Measurements from ENCODE around the gene ITGA7.

Gene ITGA7

GRCh38 chr12:55728186-55728938, 20.7 kb upstream of the ITGA7 start:
- H3K27ac ChIP-seq: peak overlapping the region; percentile 99
- no peak for TF ChIP-seq CTCF (conservative IDR thresholded peaks at IDR 0.05; ENCODE audit: low read depth)
- POLR2A ChIA-PET (ENCODE audit: low non-redundant PET): no interaction called here
- peak; percentile 55 for DNase-seq (ENCODE audit: low spot score)
- CTCF ChIA-PET: interaction anchor here (0.6 kb wide), 1 partner anchor 55 kb away, joined by 5 read pairs; no protein-coding TSS in a partner anchor

DNA sequence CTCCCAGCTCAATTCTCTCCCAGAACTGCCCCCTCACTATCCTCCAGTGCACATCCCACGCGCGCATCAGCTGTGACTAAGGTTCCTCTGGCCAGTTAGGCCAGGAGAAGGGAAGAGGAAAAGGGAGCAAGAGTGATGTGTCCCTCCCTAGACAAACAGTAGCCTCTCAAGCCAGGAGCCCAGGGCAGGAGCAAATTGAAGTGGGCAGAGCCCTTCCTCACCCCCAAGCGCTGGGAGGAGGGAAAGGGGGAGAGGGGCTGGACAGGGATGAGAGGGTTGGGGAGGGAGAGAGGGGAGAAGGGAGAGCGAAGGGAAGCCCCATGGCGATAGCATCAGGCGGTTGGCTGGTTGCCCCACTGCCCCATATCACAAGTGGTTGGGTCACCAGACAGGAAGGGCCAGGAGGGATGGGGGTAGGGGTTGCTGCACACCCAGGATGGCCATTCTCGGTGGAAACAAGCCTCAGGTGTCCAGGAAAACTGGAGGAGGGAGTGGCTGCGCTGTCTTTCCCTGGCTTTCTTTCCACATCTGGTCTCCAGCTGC, 20.0 kb upstream of the ITGA7 start:
- CTCF ChIA-PET: interaction anchor here (0.6 to 0.7 kb wide), 2 partner anchors 55 to 108 kb away, joined by 5 read pairs; no protein-coding TSS in a partner anchor
- no peak for TF ChIP-seq CTCF (conservative IDR thresholded peaks at IDR 0.05; ENCODE audit: low read depth)
- DNase-seq (ENCODE audit: low spot score): no peak
- POLR2A ChIA-PET (ENCODE audit: low non-redundant PET): no interaction called here
- H3K27ac ChIP-seq: peak overlapping the region; percentile 99

GRCh38 chr12:55726971-55727370, 19.3 kb upstream of the ITGA7 start:
- no peak for TF ChIP-seq CTCF (conservative IDR thresholded peaks at IDR 0.05; ENCODE audit: low read depth)
- DNase-seq (ENCODE audit: low spot score): no peak
- peak overlapping the region; percentile 99 for H3K27ac ChIP-seq
- CTCF ChIA-PET: interaction anchor here (0.7 kb wide), 1 partner anchor 107 kb away, joined by 5 read pairs; no protein-coding TSS in a partner anchor
- POLR2A ChIA-PET (ENCODE audit: low non-redundant PET): no interaction called here

DNA sequence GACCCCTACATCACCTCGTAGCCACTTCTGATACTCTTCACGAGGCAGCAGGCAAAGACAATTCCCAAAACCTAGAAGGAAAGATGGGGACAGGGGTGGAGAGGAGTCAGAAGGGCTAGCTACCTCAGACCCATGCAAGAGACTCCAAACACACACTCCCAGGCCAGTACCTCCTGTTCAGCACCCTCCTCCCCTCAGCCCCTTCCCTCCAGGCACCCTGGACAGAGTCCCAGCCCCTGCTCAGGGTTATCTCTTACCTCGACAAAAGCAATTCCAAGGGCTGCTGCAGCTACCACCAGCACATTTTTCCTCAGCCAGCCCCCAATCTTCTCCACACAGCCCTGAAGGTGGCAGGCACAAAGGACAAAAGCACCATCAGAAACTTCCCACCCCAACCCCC, 17.9 kb upstream of the ITGA7 start:
- POLR2A ChIA-PET (ENCODE audit: low non-redundant PET): no interaction called here
- peak overlapping the region; percentile 99 for H3K27ac ChIP-seq
- no peak for DNase-seq (ENCODE audit: low spot score)
- CTCF ChIA-PET: interaction anchor here (1.3 kb wide), 1 partner anchor 12 kb away, joined by 11 read pairs; no protein-coding TSS in a partner anchor
- TF ChIP-seq CTCF (conservative IDR thresholded peaks at IDR 0.05; ENCODE audit: low read depth): no peak

DNA sequence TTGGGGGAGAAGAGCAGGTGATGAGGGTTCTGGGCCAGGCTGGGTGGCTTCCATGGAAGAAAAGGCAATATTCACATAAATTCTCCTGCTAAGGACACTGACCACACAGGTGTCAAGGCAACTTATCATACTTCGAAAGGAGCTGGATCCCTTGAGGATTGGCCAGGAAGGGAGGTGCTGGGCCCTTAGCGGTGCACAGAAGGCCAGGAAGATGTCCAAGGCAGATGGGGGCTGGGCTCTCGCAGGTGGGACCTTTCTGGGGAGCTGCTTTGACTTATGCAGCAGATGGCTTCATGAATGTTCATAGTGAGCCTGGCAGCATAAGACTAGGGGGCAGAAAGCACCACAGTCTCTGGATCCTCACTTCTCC, 17.2 kb upstream of the ITGA7 start:
- ChIA-PET CTCF (interaction anchor here (0.6 to 1.3 kb wide), 3 partner anchors 13 to 420 kb away, joined by 3 to 11 read pairs (median 3); no protein-coding TSS in a partner anchor), POLR2A (ENCODE audit: low non-redundant PET) (interaction anchor here (0.6 kb wide), 1 partner anchor 43 kb away, joined by 3 read pairs; no protein-coding TSS in a partner anchor)
- no peak for DNase-seq (ENCODE audit: low spot score)

More for the DNA sequence above, 17.2 kb upstream of the ITGA7 start:
- TF ChIP-seq CTCF (conservative IDR thresholded peaks at IDR 0.05; ENCODE audit: low read depth): 0 out of 2 replicates have a peak, but pooled peaks have one; percentile 4
- H3K27ac ChIP-seq: peak overlapping the region; percentile 99

Measured in RWPE1 (cell line).